ENCODE results near the gene DCDC2C.

Gene DCDC2C

DNA sequence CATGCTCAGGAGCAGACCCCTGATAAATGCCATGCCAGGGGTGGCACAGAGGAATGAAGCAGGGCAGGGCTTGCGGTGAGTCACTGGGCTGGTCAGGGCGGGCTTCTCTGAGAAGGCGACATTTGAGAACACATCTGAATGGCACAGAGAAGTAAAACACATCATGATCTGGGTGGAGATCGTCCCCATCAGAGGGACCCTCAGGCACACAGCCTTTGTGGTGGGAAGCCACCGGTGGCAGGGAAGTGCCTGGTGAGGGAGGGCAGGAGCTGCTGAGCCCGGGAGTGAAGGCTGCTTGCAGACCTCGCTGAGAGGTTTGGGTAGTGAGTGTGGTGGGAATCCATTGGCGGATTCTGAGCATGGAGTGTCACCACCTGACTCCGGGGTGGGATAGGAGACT is 44.5 kb downstream of the DCDC2C start:
- Histone ChIP-seq H3K27me3 (ENCODE audit: insufficient read depth, poor library complexity, severe bottlenecking) (no peaks in the 10 kb centered on the region), H3K36me3 (ENCODE audit: low read depth) (no peaks in the 10 kb centered on the region), H3K9me3 (ENCODE audit: severe bottlenecking) (no peaks in the 10 kb centered on the region), H3K27ac (ENCODE audit: poor library complexity, severe bottlenecking) (no peak overlapping the region), H3K4me1 (ENCODE audit: insufficient read depth, poor library complexity, severe bottlenecking) (no peaks in the 10 kb centered on the region), H3K4me3 (ENCODE audit: severe bottlenecking) (no peak overlapping the region)
- no peak for DNase-seq (ENCODE audit: low spot score)
- ATAC-seq (ENCODE audit: low read depth) = no peak
- no peak for TF ChIP-seq CTCF (IDR thresholded peaks at IDR 0.05; ENCODE audit: poor library complexity, severe bottlenecking)

- Histone ChIP-seq H3K4me1 (ENCODE audit: insufficient read depth, poor library complexity, severe bottlenecking) (no peaks in the 10 kb centered on the region), H3K9me3 (ENCODE audit: severe bottlenecking) (no peaks in the 10 kb centered on the region), H3K36me3 (ENCODE audit: low read depth) (no peaks in the 10 kb centered on the region), H3K4me3 (ENCODE audit: severe bottlenecking) (no peak overlapping the region), H3K27ac (ENCODE audit: poor library complexity, severe bottlenecking) (no peak overlapping the region), H3K27me3 (ENCODE audit: insufficient read depth, poor library complexity, severe bottlenecking) (no peaks in the 10 kb centered on the region)
- TF ChIP-seq CTCF (IDR thresholded peaks at IDR 0.05; ENCODE audit: poor library complexity, severe bottlenecking) = no peak
- ATAC-seq (ENCODE audit: low read depth) (no peak), DNase-seq (ENCODE audit: low spot score) (no peak)
These were observed 45.8 kb downstream of the DCDC2C start for GRCh38 chr2:3749201-3749600.

- Histone ChIP-seq H3K27ac (ENCODE audit: poor library complexity, severe bottlenecking) (no peak overlapping the region), H3K36me3 (ENCODE audit: low read depth) (no peaks in the 10 kb centered on the region), H3K9me3 (ENCODE audit: severe bottlenecking) (peaks cover 4% of the 10 kb centered on the region), H3K27me3 (ENCODE audit: insufficient read depth, poor library complexity, severe bottlenecking) (no peaks in the 10 kb centered on the region), H3K4me1 (ENCODE audit: insufficient read depth, poor library complexity, severe bottlenecking) (no peaks in the 10 kb centered on the region), H3K4me3 (ENCODE audit: severe bottlenecking) (no peak overlapping the region)
- no peak for ATAC-seq (ENCODE audit: low read depth)
- no peak for TF ChIP-seq CTCF (IDR thresholded peaks at IDR 0.05; ENCODE audit: poor library complexity, severe bottlenecking)
- DNase-seq (ENCODE audit: low spot score) = no peak
These were observed 47.9 kb downstream of the DCDC2C start for GRCh38 chr2:3751251-3751650.

GRCh38 chr2:3751806-3752205 is 48.4 kb downstream of the DCDC2C start:
- Histone ChIP-seq H3K9me3 (ENCODE audit: severe bottlenecking) (peaks cover 4% of the 10 kb centered on the region), H3K4me3 (ENCODE audit: severe bottlenecking) (no peak overlapping the region), H3K36me3 (ENCODE audit: low read depth) (no peaks in the 10 kb centered on the region), H3K27me3 (ENCODE audit: insufficient read depth, poor library complexity, severe bottlenecking) (no peaks in the 10 kb centered on the region), H3K4me1 (ENCODE audit: insufficient read depth, poor library complexity, severe bottlenecking) (no peaks in the 10 kb centered on the region), H3K27ac (ENCODE audit: poor library complexity, severe bottlenecking) (no peak overlapping the region)
- TF ChIP-seq CTCF (IDR thresholded peaks at IDR 0.05; ENCODE audit: poor library complexity, severe bottlenecking) = no peak
- DNase-seq (ENCODE audit: low spot score) (no peak), ATAC-seq (ENCODE audit: low read depth) (no peak)

DNA sequence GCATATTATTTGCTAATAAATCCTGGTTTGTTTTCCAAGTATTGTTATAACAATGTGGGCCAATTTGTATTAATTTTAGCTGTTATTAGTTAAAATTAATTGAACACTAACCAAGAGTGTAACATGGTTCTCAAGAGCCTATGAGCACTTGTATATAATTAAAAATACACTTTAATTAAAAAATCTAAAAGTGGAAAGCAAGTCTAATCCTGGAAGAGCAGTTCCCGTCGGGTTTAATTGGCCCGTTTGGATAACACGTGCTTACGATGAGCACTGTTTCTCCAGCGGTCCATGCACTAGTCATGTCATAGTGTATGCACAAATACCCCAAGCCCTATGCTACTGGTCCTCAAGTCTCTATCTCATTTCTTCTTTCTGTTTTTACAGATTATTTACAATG is 49.0 kb downstream of the DCDC2C start:
- no peak overlapping the region for H3K27ac ChIP-seq (ENCODE audit: poor library complexity, severe bottlenecking)
- DNase-seq (ENCODE audit: low spot score) (no peak), ATAC-seq (ENCODE audit: low read depth) (no peak)
- TF ChIP-seq CTCF (IDR thresholded peaks at IDR 0.05; ENCODE audit: poor library complexity, severe bottlenecking) = no peak
- H3K4me3 ChIP-seq (ENCODE audit: severe bottlenecking) = no peak overlapping the region
- no peaks in the 10 kb centered on the region for H3K36me3 ChIP-seq (ENCODE audit: low read depth)
- no peaks in the 10 kb centered on the region for H3K27me3 ChIP-seq (ENCODE audit: insufficient read depth, poor library complexity, severe bottlenecking)
- no peaks in the 10 kb centered on the region for H3K4me1 ChIP-seq (ENCODE audit: insufficient read depth, poor library complexity, severe bottlenecking)
- H3K9me3 ChIP-seq (ENCODE audit: severe bottlenecking) = peaks cover 4% of the 10 kb centered on the region
